Stimulated activated CD4-positive, alpha-beta T cell treated with anti-CD3 and anti-CD28 coated beads, Interleukin-1b, Interleukin-23, amount 100 ng/mL, for 4 hours (primary cell): ENCODE data around the gene CT47C1.
A peak's percentile ranks its signal among the peaks of the same experiment; 100 is the strongest.
"Not testable (repeated sequence)": the region's sequence is repeated elsewhere in the genome, so short reads cannot be mapped to it uniquely, and the experiment has no call there.

ENCODE experiments used
- DNase-seq, 2 donors: peaks; one replicate each; pipeline ENCODE4 v3.0.0-alpha.2; 2020; ENCODE audit warnings: low read depth in 2 of 2

Gene CT47C1

DNA sequence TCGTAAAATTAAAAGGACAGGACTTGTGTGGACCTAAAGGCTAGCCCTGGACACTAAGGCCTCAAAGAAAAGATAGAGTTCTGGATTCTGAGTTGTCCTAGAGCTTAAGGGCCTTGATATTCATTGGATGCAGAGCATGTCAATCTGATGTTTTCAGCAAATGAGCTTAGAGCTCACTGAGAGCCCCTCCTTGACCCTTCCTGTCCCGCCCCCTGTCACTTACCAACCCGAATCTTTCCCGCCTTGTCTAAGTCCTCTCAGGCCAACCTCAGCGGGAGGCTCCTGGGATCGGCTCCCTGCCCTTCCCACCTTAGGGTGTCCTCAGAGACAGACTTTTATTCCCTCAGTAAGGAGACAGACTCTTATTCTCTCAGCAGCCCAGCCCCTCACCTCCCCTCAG, at the start of gene CT47C1:
TSS of gene CT47C1 (plus strand) at position 250 of the 400 bp plus-strand sequence. CDS start 233 bp downstream, outside the sequence.
- DNase-seq = no peak

DNA sequence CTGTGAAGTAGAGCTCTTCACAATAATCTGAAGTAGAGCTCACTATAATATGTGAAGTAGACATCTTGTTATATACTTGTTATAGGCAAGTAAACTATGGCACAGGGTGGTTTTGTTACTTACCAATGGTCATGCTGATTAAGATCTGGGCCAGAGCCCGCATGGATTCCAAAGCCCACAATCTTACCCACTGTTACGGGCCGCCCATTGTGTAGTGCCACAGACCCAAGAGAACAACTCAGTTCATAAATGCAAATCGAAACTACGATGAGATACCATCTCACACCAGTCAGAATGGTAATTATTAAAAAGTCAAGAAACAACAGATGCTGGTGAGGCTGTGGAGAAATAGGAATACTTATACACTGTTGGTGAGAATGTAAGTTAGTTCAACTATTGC, 46.9 kb upstream of the CT47C1 start:
- no peak for DNase-seq

DNA sequence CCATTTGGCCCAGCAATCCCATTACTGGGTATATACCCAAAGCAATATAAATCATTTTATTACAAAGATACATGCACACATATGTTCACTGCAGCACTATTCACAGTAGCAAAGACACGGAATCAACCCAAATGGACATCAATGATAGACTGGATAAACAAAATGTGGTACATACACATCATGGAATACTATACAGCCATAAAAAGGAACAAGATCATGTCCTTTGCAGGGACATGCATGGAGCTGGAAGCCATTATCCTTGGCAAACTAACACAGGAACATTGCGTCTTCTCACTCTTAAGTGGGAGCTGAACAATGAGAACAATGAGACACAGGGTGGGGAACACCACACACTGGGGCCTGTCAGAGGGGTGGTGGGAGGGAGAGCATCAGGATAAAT, 46.4 kb upstream of the CT47C1 start:
- not testable (repeated sequence) for DNase-seq

DNA sequence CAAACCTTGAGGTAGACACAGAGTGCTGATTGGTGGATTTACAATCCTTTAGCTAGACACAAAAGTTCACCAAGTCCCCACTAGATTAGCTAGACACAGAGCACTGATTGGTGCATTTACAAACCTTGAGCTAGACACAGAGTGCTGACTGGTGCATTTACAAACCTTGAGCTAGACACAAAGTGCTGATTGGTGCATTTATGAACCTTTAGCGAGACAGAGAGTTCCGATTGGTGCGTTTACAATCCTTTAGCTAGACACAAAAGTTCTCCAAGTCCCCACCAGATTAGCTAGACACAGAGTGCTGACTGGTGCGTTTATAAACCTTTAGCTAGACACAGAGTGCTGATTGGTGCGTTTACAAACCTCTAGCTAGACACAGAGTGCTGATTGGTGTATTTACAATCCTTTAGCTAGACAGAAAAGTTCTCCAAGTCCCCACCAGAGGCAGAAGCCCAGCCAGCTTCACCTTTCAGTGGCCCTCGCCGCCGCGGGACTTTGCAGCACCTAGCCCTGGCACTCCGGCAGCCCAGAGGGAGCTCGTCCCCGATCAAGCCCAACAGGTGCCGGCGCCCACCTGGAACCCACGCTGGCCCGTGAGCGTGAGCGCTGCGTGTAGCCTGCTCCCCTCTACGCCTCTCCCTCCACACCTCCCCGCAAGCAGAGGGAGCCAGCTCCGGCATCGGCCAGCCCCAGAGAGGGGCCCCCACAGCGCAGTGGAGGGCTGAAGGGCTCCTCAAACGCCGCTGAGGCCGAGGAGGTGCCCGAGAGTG, 44.6 kb upstream of the CT47C1 start:
- DNase-seq = not testable (repeated sequence)

DNA sequence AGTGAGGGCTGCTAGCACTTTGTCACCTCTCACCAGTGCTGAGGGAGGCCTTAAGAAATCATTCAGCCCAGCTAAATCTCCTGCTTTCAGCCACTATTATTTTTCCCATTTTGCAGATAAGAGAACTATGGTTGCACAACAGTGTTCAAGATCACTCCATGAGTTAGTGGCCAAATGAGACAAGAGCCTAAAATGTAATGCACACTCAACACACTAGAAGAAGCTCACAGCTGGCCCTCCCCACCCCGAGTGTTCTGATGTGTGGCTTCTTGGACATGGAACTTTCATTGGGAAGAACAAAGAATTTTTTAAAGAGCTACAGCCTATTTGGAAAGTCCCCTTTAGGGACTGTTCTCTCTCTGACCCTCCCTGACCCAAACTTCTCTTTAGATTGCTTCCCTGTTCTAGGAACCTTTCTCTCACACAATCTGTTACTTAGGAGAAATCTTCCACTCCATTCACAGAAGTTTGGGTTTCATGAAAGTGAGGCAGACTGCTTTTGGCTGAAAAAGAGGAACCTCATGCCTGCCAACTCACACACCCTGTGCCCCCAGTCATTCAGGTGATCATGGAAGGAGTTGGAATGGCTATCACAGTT, 44.0 kb upstream of the CT47C1 start:
- no peak for DNase-seq

DNA sequence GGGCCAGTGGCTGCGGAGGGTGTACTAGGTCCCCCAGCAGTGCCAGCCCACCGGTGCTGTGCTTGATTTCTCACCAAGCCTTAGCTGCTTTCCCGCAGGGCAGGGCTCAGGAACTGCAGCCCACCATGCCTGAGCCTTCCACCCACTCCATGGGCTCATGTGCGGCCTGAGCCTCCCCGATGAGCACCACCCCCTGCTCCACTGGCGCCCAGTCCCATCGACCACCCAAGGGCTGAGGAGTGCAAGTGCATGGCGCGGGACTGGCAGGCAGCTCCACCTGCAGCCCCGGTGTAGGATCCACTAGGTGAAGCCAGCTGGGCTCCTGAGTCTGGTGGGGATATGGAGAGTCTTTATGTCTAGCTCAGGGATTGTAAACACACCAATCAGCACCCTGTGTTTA, 43.1 kb upstream of the CT47C1 start:
- not testable (repeated sequence) for DNase-seq

DNA sequence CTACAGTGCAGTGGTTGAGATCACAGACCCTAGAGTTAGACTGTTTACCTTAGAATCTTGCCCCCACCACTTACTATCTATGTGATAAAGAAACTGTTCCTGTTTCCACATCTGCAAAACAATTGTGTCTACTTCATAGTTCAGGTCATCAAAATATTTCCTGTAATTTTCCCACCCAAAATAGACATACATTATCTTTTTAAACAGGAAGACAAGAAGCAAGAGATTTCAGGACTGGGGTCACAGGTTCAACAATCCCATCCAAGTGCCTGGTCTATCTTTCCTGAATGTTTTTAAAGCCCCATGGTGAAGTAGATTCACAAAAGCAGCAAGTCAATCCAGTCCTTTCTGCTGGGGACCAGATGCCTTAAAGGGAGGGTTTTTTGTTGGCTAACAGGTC, 41.8 kb upstream of the CT47C1 start:
- DNase-seq = no peak

DNA sequence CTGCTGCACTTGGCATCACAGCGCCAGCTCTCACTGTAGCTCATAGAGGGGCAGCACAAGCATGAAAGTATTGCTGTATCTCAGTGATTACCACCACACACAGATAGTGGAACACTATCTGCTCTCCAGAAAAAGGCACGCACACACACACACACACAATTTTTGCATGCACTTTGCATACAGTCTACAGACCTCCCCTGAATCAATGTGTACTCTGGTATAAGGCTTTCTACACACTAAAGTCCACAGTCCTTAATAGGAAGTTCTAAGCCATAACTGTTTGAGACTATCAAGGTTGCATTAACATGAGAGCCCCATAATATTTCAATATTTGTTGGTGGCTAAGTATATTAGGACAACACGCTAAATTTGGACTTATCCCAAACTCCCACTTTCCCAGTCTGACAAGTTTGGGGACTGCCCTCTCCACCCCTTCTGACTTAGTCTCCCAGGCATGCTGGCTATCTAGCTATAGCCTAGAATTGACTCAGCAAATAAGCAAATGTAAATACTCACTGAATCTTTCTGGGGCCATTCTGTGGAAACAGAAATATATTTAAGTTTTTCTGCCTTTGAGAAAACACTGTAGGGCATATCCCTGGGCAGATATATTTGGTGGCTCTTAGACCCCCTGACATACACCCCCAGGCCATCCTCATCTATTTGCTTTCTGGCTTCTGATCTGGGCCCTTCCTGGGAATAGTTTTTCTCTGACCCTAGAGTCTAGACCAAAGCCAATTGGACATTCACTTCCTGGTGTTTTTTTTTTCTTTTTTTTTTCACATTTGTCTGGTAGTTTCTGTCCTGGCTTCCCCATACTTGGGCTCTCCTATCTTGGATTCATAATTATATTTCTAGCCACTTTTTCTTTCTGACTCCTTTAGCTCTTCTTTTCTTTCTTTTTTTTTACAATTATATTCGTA, 36.4 kb upstream of the CT47C1 start:
- DNase-seq = no peak

DNA sequence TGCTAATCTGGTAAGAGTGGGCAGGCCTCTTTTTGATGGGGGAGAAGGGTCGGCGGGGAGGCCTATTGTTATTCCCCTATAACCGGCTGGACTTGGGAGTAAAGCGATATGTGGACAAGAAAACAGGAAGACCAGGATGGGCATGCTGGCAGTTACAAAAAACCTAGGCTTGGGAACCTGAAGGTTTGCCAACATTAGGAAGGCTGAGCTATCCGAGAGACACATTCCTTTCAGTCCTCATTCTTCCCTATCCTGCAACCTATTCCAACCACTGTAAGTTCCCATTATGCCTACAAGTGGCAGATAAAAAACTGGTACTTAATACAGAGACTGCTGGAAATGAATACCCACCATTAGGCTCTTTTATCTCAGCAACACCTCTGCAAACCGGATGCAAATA, 32.4 kb upstream of the CT47C1 start:
- DNase-seq = no peak

DNA sequence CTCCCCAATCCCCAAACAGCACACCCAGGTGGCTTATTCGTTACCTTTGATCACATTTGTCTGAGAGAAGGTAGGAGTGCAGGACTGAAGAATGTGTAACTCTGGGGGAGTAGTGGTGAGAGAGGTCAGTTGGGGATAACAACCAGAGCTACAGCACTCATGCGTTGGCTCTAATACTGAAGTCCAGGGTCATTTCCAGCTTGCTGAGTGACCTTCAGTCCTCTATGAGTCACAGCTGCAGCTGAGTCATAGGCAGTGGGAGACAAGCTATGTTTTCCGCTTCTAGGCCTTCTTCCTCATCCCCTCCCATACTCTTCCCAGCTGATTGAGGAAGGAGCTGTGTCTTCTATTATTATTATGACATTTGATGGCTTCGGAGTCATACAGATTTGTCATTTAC, 31.6 kb upstream of the CT47C1 start:
- DNase-seq = no peak

DNA sequence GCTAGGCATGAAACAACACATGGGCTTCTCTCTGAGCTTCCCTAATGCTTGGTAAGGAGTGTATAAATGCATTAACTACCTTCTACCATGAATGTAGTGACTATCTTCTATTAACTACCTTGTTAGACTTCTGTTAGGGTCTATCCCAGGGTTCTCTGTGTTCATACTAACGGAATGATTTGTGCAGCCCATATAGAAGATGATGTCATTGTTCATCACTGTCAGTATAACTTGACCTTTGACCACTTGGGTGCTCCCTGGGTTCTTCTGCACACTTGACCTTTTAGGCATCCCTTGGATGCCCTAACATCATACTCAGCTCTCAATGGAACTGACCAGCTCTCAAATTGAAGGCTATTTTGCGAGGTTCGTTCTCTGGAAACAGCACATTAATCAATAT, 30.8 kb upstream of the CT47C1 start:
- DNase-seq = no peak

DNA sequence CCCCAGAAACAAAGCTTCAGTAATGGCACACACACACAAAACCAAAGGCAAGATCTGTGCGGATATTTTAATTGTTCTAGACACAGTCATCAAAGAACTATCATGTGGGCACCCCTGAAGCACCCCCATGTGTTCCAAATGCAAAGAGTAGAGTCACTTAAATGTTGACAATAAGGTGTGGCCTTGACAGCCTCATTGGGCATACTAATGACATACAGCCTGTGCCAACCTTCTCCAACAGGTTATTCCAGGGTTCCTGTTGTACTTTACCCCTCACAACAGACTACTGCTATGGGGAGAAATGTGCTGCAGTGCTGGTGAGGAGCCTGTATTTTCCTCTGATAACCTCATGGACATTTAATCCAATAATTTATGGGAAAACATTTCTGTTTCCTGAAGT, 29.8 kb upstream of the CT47C1 start:
- no peak for DNase-seq

DNA sequence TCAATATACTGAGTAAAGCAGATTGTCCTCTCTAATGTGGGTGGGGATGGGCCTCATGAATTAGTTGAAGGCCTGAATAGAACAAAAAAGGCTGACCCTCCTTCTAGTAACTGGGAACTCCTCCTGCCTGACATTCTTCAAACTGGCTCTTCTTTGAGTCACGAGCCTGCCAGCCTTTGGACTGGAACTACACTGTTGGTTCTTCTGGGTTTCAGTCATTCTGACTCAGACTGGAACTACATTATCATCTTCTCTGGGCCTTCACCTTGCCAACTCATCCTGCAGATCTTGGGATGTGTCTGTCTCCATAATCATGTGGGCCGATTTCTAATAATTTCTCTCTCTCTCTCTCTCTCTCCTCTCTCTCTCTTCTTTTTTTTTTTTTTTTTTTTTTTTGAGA, 26.9 kb upstream of the CT47C1 start:
- DNase-seq = no peak

DNA sequence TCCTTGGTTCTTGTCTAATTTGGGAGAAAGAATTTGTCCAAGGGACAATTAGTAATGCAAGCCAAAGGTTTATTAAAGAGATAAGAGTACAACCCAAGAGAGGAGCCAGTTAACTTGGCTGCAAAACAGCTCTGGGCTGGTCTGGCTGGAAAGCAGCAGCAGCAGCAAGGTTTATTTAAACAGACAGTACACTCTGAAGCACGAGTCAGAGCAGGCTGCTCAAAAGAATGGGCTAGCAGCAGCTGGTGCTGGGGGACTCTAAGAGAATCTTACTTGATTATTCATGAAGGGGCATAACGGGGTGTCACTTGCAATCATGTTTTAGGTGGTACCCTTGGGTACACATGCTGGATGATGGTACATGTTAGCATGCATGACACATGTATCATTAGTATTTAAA, 17.1 kb upstream of the CT47C1 start:
- DNase-seq = no peak

DNA sequence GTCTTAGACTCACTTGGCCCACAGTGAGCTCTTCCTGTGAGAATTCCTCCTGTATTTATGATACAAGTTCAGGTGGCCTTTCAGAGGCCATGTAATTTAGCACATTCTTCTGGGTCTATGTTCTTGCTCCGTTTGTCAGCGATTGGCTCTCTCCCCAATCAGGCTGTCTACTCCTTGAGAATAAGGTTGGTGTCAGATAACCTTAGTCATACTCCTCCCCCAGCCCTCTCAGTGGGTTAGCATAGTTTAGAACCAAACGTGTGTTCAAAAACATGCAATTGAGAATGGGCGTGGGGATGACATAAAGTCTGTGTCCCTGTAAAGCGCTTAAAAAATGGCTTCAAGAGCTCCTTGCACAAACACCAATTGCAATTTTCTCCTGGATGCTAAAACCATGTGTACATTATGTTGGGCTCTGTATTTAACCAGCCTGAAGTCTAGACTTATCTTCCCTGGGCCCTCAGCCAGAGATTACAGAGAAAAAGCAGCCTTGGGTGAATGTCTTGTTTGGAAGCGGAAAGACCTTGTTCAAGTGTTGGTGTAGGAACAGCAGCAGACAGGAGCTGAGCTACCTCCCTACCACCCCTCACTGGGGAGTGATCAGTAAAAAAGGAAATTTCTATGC, 9.9 kb upstream of the CT47C1 start:
- no peak for DNase-seq

DNA sequence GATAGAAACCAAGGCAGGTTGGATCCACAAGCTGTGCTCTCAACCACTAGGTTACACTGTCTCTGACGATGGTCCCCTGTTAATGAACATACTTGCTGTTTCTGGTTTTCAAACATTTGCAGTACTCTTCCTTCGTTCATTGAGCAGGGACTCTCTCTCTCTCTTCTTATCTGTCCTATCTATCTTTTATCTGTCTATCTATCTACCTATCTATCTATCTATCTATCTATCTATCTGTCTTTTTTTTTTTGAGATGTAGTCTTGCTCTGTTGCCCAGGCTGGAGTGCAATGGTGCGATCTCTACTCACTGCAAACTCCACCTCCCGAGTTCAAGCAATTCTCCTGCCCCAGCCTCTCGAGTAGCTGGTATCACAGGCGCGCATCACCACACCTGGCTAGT, 9.4 kb upstream of the CT47C1 start:
- DNase-seq = no peak

DNA sequence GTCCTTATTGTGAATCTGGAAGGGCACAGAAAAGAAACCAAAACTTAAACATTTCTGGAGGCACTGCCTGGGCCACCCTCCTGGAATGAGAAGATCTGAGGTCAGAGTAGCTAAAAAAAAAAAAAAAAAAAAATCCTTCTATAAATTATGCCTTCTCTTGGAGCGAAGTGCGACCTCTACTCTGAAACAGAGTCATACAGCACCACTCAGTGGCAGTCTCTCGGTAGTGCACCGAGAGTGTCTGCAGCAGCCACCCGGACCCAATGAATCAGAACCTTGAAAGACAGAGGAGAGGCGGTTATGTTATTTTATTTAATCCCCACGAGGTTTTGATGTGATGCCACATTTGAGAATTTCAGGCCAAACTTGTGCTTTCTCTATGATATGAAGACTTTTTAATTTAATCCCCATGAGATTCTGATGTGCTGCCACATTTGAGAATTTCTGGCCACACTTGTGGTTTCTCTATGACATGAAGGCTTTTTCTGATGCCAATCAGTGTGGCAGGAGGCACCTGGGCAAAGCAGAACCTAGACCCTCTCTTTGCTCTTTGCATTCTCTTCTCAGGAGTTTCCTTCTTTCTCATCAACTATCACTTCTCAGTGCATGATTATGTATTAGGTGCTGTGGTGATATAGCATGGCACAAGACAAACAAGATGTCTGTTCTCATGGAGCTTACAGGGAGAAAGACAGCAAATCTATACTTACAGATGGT, 5.6 kb upstream of the CT47C1 start:
- peak; percentile 1 to 14 for DNase-seq

DNA sequence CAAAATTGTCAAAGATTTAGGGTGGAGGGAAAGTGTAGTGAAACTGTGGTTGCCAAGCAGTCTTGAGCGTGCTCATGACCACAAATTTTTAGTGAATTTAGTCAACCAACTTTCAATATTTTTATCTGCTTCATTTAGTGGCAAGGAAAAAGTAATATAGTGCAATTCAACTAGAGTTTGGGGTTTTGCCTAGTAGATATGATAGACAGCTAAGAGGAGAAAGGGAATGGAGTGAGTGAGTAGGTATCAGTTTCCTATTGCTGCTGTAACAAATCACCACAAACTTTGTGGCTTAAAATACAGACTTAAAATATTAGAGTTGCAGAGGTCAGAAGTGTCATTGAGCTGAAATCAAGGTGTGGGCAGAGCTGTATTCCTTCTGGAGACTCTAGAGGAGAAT, 3.7 kb upstream of the CT47C1 start:
- no peak for DNase-seq

DNA sequence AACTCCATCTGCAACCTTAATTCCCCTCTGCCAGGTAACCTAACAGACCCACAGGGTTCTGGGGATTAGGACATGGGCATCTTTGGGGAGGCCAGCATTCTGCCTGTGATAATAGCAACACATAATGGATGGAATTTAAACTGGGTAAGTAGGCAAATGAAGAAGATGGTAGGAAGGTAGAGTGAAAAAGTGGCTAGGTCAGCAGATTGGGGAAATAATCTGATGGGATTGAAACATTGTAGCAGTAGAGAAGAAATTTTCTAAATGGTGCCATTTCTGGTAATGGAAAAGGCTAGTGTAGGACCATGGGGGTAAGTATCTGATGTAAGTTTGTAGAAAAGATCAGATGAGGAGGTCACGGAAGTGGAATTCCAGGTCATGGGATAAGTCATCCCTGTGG, 3.0 kb upstream of the CT47C1 start:
- DNase-seq = no peak

DNA sequence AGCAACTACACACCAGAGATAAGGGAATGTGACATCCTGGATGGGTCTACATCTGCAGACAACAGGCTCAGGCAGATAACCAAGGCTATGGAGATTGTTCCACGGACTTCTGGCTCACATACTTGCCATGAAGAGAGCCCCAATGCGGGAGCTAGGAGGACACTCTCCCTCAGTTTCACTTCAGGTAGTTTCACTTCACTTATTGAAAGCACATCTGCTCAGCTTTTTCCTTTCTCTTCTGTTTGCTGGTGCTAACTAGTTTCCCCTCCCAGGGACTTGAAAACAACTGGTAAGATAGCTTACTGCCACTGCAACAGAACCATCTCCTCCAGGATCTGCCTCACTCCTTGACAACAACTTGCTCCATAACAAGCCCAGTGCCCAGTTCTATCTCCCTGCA, 1.4 kb upstream of the CT47C1 start:
- no peak for DNase-seq

DNA sequence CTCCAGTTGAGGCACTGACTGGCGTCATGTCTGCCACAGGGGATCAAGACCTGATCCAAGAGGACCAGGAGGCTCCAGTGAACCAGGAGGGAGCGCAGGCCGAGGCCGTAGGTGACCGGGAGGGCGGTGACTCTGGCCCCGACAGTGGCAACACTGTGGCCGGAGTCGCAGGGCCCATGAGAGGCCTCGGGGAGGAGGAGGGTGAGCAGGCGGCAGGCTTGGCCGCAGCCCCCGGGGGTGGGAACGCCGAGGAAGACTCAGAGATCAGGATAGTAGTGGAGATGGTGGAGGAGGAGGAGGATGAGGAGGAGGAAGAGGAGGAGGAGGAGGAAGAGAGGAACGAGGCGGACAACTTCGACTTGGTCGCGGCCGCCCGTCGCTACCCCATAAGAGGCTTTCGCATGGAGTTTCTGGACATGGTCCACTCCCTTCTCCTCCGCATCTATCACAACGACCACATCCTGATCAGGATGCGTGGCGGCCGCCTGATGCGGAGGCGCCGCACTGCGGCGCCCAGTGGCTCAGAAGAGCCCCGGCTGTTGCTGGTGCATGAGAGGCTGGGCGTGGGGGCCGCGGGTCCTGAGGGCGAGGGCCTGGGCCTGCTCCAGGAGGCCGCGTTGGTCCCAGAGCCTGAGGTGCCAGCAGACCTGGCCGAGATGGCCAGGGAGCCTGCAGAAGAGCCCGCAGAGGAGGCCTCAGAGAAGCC, 560 bp downstream of the CT47C1 start:
- DNase-seq = no peak
